Suprapubic skin (tissue), 4 donors: ENCODE results near the gene TASP1. TPM values are rescaled to one million over a fixed set of nuclear protein-coding genes. Genes with fewer than 3 reads are reported as not detected.
"Not testable (repeated sequence)": the region's sequence is repeated elsewhere in the genome, so short reads cannot be mapped to it uniquely, and the experiment has no call there.

Experiments
- DNase-seq, 2 donors: peaks; one replicate each; pipeline ENCODE4 v3.0.0-alpha.2; 2019; ENCODE audit warnings: low spot score in 2 of 2
- H3K27ac ChIP-seq: fragments of 200-600 bp; sonication (generic); one replicate; pipeline ENCODE4 v1.5.1; 2019
- H3K27me3 ChIP-seq: fragments of 200-600 bp; sonication (generic); one replicate; pipeline ENCODE4 v1.5.1; 2019
- H3K36me3 ChIP-seq: fragments of 200-600 bp; sonication (generic); one replicate; pipeline ENCODE4 v1.5.1; 2019
- H3K4me1 ChIP-seq: fragments of 200-600 bp; sonication (generic); one replicate; pipeline ENCODE4 v1.5.1; 2019
- H3K4me3 ChIP-seq: fragments of 200-600 bp; sonication (generic); one replicate; pipeline ENCODE4 v1.5.1; 2019; ENCODE audit warnings: mild to moderate bottlenecking
- H3K9me3 ChIP-seq: fragments of 200-600 bp; sonication (generic); one replicate; pipeline ENCODE4 v1.5.1; 2019
- EP300 ChIP-seq: sonication (generic); formaldehyde crosslinking; IDR thresholded peaks from one replicate; pipeline ENCODE4 v1.6.1; 2017; ENCODE audit warnings: antibody characterized with exemption
- POLR2A ChIP-seq, 2 donors: fragments of 450-650 bp; IDR thresholded peaks; one replicate each; pipeline ENCODE4 v1.6.1; 2017; ENCODE audit warnings: antibody characterized with exemption in 2 of 2, mild to moderate bottlenecking in 2 of 2, moderate library complexity in 2 of 2
- POLR2AphosphoS5 ChIP-seq, 3 donors: sonication (generic); formaldehyde crosslinking; IDR thresholded peaks; one replicate each; pipeline ENCODE4 v1.6.1; 2017; ENCODE audit warnings: antibody characterized with exemption in 3 of 3
- WGBS: methylation state at CpG from one replicate; pipeline ENCODE4 v1.1.5; 2018; 5-methylcytosine and 5-hydroxymethylcytosine counted together
- total RNA-seq, 4 donors: library from RNA; depleted of rRNA; stranded (reverse); fragments of >200 nt; gene quantifications; one replicate each; pipeline ENCODE4 v1.1.0, GENCODE V29; 2016
- TF ChIP-seq, protein P1 (sequence below), 2 donors: fragments of 200-600 bp in 1 of 2; fragments of 450-650 bp in 1 of 2; sonication (generic) in 1 of 2; IDR thresholded peaks; one replicate each; pipeline ENCODE4 v1.5.1; 2016 to 2019; ENCODE audit warnings: antibody characterized with exemption in 2 of 2, mild to moderate bottlenecking in 1 of 2, moderate library complexity in 1 of 2

TASP1 gene
- total RNA-seq, 4 donors from 2014 or later, result 8.2 to 25.6 (median 9.9) TPM

DNA sequence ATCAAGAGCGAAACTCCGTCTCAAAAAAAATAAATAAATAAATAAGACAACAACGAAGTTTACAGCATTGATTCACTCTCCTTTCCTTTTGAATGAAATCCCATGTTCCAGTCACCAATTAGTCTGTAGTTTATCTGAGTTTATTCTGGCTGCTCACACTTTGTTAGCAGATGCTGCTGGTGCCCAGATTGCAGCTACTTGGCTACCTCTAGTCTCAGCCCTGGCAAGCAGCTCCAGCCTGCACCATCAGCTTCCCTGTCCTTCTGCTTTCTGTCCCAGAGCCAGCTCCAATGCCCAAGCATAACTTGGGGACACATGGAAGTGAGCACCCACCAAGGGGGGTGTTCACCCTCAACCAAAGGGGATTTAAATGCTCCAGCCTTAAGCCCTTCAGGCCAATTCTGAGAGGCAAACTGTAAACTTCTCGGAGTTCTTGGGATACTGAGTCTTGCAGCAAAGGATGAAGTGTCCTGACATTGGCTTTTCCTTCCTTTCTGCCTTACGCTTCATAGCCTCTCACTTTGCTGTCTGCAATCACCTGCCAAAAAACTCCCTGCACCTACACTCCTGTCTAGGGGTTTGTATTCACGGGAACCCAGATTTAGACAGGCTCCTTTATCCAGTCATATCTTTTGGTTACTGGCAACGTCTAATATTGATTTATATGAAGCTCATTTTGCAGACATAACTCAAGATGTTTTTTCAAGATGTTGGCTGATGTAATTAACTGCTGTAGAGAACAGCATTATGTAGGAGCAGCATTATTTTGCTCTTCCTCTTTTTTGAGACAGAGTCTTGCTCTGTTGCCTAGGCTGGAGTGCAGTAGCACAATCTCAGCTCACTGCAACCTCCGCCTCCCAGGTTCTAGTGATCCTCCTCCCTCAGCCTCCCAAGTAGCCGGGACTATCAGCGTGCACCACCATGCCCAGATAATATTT is 9.8 kb upstream of the TASP1 start:
- Histone ChIP-seq H3K27me3 (no peaks in the 10 kb centered on the region), H3K36me3 (no peaks in the 10 kb centered on the region), H3K9me3 (no peaks in the 10 kb centered on the region), H3K4me3 (no peak overlapping the region), H3K4me1 (peaks cover 14% of the 10 kb centered on the region), H3K27ac (no peak overlapping the region)
- no peak for TF ChIP-seq POLR2A (IDR thresholded peaks at IDR 0.05)
- TF ChIP-seq POLR2AphosphoS5 (IDR thresholded peaks at IDR 0.05), result no peak
- TF ChIP-seq, protein P1, sequence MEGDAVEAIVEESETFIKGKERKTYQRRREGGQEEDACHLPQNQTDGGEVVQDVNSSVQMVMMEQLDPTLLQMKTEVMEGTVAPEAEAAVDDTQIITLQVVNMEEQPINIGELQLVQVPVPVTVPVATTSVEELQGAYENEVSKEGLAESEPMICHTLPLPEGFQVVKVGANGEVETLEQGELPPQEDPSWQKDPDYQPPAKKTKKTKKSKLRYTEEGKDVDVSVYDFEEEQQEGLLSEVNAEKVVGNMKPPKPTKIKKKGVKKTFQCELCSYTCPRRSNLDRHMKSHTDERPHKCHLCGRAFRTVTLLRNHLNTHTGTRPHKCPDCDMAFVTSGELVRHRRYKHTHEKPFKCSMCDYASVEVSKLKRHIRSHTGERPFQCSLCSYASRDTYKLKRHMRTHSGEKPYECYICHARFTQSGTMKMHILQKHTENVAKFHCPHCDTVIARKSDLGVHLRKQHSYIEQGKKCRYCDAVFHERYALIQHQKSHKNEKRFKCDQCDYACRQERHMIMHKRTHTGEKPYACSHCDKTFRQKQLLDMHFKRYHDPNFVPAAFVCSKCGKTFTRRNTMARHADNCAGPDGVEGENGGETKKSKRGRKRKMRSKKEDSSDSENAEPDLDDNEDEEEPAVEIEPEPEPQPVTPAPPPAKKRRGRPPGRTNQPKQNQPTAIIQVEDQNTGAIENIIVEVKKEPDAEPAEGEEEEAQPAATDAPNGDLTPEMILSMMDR (IDR thresholded peaks at IDR 0.05), result no peak
- TF ChIP-seq EP300, result no peak
- no peak for DNase-seq
- 68% methylated on average over 10 of the region's 10 CpGs for WGBS

DNA sequence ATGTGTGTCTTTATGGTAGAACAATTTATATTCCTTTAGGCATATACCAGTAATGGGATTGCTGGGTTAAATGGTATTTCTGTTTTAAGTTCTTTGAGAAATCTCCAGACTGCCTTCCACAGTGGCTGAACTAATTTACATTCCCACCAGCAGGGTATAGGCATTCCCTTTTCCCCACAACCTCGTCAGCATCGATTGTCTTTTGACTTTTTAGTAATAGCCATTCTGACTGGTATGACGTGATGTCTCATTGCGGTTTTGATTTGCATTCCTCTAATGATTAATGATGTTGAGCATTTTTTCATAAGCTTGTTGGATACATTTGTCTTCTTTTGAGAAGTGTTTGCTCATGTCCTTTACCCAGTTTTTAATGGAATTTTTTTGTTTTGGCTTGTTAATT is 5.3 kb upstream of the TASP1 start:
- DNase-seq, result no peak
- Histone ChIP-seq H3K27ac (no peak overlapping the region), H3K27me3 (no peaks in the 10 kb centered on the region), H3K36me3 (no peaks in the 10 kb centered on the region), H3K4me1 (peaks cover 10% of the 10 kb centered on the region), H3K4me3 (no peak overlapping the region), H3K9me3 (no peaks in the 10 kb centered on the region)
- WGBS, result 51% methylated on average over 4 of the region's 4 CpGs
- TF ChIP-seq EP300 (no peak), POLR2A (IDR thresholded peaks at IDR 0.05) (no peak), POLR2AphosphoS5 (IDR thresholded peaks at IDR 0.05) (no peak)
- TF ChIP-seq, protein P1 (IDR thresholded peaks at IDR 0.05), result no peak

DNA sequence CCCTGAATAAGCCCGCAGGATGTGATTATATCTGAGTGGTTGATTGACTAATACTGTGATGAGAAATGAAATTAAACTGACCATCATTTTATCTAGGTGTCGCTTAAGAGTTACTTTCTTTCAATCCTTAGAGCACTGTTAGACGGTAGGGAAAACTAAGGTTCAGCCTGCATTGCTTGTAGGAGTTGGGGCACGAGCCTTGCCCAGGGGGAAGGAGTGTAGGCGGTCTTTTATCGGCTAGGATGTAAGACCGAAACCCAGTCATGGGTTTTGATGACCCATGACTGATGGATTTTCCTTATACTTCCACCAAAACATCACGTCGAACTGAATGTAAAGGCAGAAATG is 392 bp upstream of the TASP1 start:
- WGBS, result under 1% methylated on average over 9 of the region's 9 CpGs
- Histone ChIP-seq H3K27me3 (no peaks in the 10 kb centered on the region), H3K36me3 (no peaks in the 10 kb centered on the region), H3K4me3 (peak overlapping the region; percentile 85), H3K4me1 (peaks cover 19% of the 10 kb centered on the region), H3K27ac (peak overlapping the region; percentile 80), H3K9me3 (no peaks in the 10 kb centered on the region)
- TF ChIP-seq POLR2A (IDR thresholded peaks at IDR 0.05), result no peak
- DNase-seq, result no peak

DNA sequence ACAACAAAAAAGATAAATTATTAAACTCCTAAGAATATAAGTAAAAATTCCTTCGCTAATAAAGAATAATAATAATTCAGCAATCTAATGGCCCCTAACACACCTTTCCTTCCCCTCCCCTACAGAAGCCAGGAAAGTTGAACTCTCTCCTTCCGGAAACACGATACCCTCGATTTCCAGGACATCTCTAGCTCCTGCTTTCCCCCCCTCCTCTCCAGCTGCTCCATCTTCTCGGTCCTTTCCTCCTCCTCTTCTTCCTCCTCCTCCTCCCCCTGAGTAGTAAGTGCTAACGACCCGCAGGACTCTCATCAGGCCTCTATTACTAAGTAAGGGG is 603 bp downstream of the TASP1 start:
- peaks cover 19% of the 10 kb centered on the region for H3K4me1 ChIP-seq
- peak overlapping the region; percentile 80 for H3K27ac ChIP-seq
- no peaks in the 10 kb centered on the region for H3K27me3 ChIP-seq
- peak overlapping the region; percentile 85 for H3K4me3 ChIP-seq
- H3K9me3 ChIP-seq, result no peaks in the 10 kb centered on the region
- no peak for TF ChIP-seq POLR2A (IDR thresholded peaks at IDR 0.05)
- no peak for TF ChIP-seq POLR2AphosphoS5 (IDR thresholded peaks at IDR 0.05)
- no peak for TF ChIP-seq EP300
- TF ChIP-seq, protein P1 (IDR thresholded peaks at IDR 0.05), result no peak
- WGBS, result 2% methylated on average over 7 of the region's 7 CpGs
- no peaks in the 10 kb centered on the region for H3K36me3 ChIP-seq
- no peak for DNase-seq

DNA sequence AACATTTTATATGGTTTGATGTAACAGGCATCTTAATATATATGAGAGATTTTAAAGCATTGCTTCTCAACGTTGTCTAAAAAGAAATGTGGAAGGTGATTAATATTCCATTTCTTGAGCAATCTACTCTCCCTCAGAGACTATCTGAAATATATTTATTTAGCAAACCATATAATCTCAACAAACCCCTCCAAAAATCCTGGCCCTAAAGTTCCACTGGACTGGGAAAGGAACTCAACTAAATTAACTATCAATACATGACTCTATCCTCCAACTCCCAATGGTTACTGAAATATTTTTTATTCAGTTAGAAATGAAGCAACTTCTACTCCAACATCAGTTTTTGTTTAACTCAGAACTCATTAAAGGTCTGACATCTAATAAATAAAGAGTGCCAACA is 6.3 kb downstream of the TASP1 start:
- H3K27ac ChIP-seq, result no peak overlapping the region
- H3K4me1 ChIP-seq, result peaks cover 4% of the 10 kb centered on the region
- 66% methylated on average over 1 of the region's 1 CpG for WGBS
- no peaks in the 10 kb centered on the region for H3K27me3 ChIP-seq
- TF ChIP-seq EP300, result no peak
- TF ChIP-seq, protein P1 (IDR thresholded peaks at IDR 0.05), result no peak
- no peak for TF ChIP-seq POLR2A (IDR thresholded peaks at IDR 0.05)
- no peak for TF ChIP-seq POLR2AphosphoS5 (IDR thresholded peaks at IDR 0.05)
- H3K9me3 ChIP-seq, result no peaks in the 10 kb centered on the region
- DNase-seq, result no peak
- no peak overlapping the region for H3K4me3 ChIP-seq
- H3K36me3 ChIP-seq, result peaks cover 12% of the 10 kb centered on the region

DNA sequence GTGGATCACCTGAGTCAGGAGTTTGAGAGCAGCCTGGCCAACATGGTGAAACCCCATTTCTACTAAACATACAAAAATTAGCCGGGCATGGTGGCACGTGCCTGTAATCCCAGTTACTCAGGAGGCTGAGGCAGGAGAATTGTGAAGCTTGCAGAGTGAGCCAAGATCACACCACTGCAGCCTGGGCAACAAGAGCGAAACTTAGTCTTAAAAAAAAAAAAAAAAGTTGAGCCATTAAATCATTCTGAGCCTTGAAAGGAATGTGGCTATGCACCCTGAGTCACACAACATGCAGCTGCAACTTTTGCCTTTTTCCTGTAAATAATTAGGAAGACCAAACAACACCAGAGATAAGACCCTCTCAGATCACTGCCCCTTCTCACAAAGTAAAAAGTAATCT is 11.2 kb downstream of the TASP1 start:
- H3K27me3 ChIP-seq, H3K27ac ChIP-seq, H3K4me3 ChIP-seq, DNase-seq, H3K9me3 ChIP-seq, H3K4me1 ChIP-seq: not testable (repeated sequence)
- H3K36me3 ChIP-seq, result peaks cover 19% of the 10 kb centered on the region
- WGBS, result 60% methylated on average over 3 of the region's 3 CpGs
